Measurements from ENCODE around the gene SIGLEC15.

The SIGLEC15 gene

GRCh38 chr18:45870419-45870818, 44.9 kb downstream of the SIGLEC15 start:
- H3K4me3 ChIP-seq (ENCODE audit: low read depth, low read length) = no peak overlapping the region
- no peak for DNase-seq (ENCODE audit: low read depth)

GRCh38 chr18:45871431-45872084, 46.1 kb downstream of the SIGLEC15 start:
- no peak overlapping the region for H3K4me3 ChIP-seq (ENCODE audit: low read depth, low read length)
- DNase-seq (ENCODE audit: low read depth) = no peak

- H3K4me3 ChIP-seq (ENCODE audit: low read depth, low read length) = no peak overlapping the region
- DNase-seq (ENCODE audit: low read depth) = no peak
Measured at GRCh38 chr18:45874491-45875184, 49.2 kb downstream of the SIGLEC15 start.

GRCh38 chr18:45876161-45876560, 50.7 kb downstream of the SIGLEC15 start:
- no peak for DNase-seq (ENCODE audit: low read depth)
- H3K4me3 ChIP-seq (ENCODE audit: low read depth, low read length) = no peak overlapping the region

- no peak overlapping the region for H3K4me3 ChIP-seq (ENCODE audit: low read depth, low read length)
- no peak for DNase-seq (ENCODE audit: low read depth)
Measured at GRCh38 chr18:45877403-45877802, 51.9 kb downstream of the SIGLEC15 start.

- no peak overlapping the region for H3K4me3 ChIP-seq (ENCODE audit: low read depth, low read length)
- DNase-seq (ENCODE audit: low read depth) = peak; percentile 15
Measured at GRCh38 chr18:45879681-45880655, 54.5 kb downstream of the SIGLEC15 start.

- DNase-seq (ENCODE audit: low read depth) = no peak
- no peak overlapping the region for H3K4me3 ChIP-seq (ENCODE audit: low read depth, low read length)
Measured at GRCh38 chr18:45880876-45881558, 55.5 kb downstream of the SIGLEC15 start.

GRCh38 chr18:45887585-45887984, 62.1 kb downstream of the SIGLEC15 start:
- DNase-seq (ENCODE audit: low read depth) = no peak
- no peak overlapping the region for H3K4me3 ChIP-seq (ENCODE audit: low read depth, low read length)

- H3K4me3 ChIP-seq (ENCODE audit: low read depth, low read length) = no peak overlapping the region
- DNase-seq (ENCODE audit: low read depth) = no peak
Measured at GRCh38 chr18:45889419-45890064, 64.1 kb downstream of the SIGLEC15 start.

GRCh38 chr18:45890606-45891005, 65.1 kb downstream of the SIGLEC15 start:
- DNase-seq (ENCODE audit: low read depth) = no peak
- no peak overlapping the region for H3K4me3 ChIP-seq (ENCODE audit: low read depth, low read length)

GRCh38 chr18:45891806-45892205, 66.3 kb downstream of the SIGLEC15 start:
- DNase-seq (ENCODE audit: low read depth) = no peak
- no peak overlapping the region for H3K4me3 ChIP-seq (ENCODE audit: low read depth, low read length)

All from skeletal muscle cell (primary cell).